Suppressor macrophage treated with lipopolysaccharide for 4 hours (primary cell): ENCODE results near the gene SMIM45.

Source experiments
- DNase-seq: peaks from one replicate; pipeline ENCODE4 v3.0.0-alpha.2; 2020

SMIM45 gene

GRCh38 chr22:41915786-41916493 is 36.0 kb upstream of the SMIM45 start:
- DNase-seq: no peak

GRCh38 chr22:41916745-41917358 is 35.1 kb upstream of the SMIM45 start:
- DNase-seq: no peak

GRCh38 chr22:41917375-41917902 is 34.5 kb upstream of the SMIM45 start:
- DNase-seq: no peak

GRCh38 chr22:41917903-41918791 is 33.8 kb upstream of the SMIM45 start:
- DNase-seq: peak; percentile 90

GRCh38 chr22:41919357-41920224 is 32.4 kb upstream of the SMIM45 start:
- peak; percentile 90 for DNase-seq

- DNase-seq: peak; percentile 34
Measured at GRCh38 chr22:41920271-41920976, 31.5 kb upstream of the SMIM45 start.

- DNase-seq: no peak
Measured at GRCh38 chr22:41922328-41922727, 29.6 kb upstream of the SMIM45 start.

- no peak for DNase-seq
Measured at GRCh38 chr22:41922940-41923594, 28.9 kb upstream of the SMIM45 start.

GRCh38 chr22:41923595-41924276 is 28.2 kb upstream of the SMIM45 start:
- DNase-seq: no peak

- peak; percentile 73 for DNase-seq
Measured at GRCh38 chr22:41925783-41926460, 26.0 kb upstream of the SMIM45 start.

- no peak for DNase-seq
Measured at GRCh38 chr22:41927813-41928212, 24.1 kb upstream of the SMIM45 start.

- DNase-seq: no peak
Measured at GRCh38 chr22:41928593-41929417, 23.1 kb upstream of the SMIM45 start.

GRCh38 chr22:41929418-41929810 is 22.5 kb upstream of the SMIM45 start:
- DNase-seq: no peak

- no peak for DNase-seq
Measured at GRCh38 chr22:41931701-41932269, 20.2 kb upstream of the SMIM45 start.

- no peak for DNase-seq
Measured at GRCh38 chr22:41932353-41932752, 19.6 kb upstream of the SMIM45 start.

- DNase-seq: no peak
Measured at GRCh38 chr22:41933411-41934177, 18.4 kb upstream of the SMIM45 start.

GRCh38 chr22:41934284-41935014 is 17.5 kb upstream of the SMIM45 start:
- DNase-seq: no peak
